T-helper 17 cell (primary cell): ENCODE results near the gene OR6V1. TPM values are rescaled to one million over a fixed set of nuclear protein-coding genes. Genes with fewer than 3 reads are reported as not detected.
"Not testable (repeated sequence)": the region's sequence is repeated elsewhere in the genome, so short reads cannot be mapped to it uniquely, and the experiment has no call there.

Source experiments
- ATAC-seq: fragments of 150-1000 bp; cut with Tn5 transposase; 2 replicates; pipeline ENCODE4 v1.10.0; 2021; ENCODE audit warnings: mild to moderate bottlenecking, moderate library complexity
- DNase-seq, 3 donors: peaks; one replicate each; pipeline versions ENCODE4 v3.0.0 to v3.0.0-alpha.2; 2020 to 2021
- H3K9me3 ChIP-seq: one replicate; pipeline ENCODE4 v1.7.0; 2013; ENCODE audit warnings: low read length, mild to moderate bottlenecking; ENCODE audit not compliant: control insufficient read depth, poor library complexity, severe bottlenecking
- H3K27ac Mint-ChIP-seq: one replicate; pipeline ENCODE4 v1.8.0; 2022; ENCODE audit warnings: mild to moderate bottlenecking, moderate library complexity, mixed read lengths
- H3K27me3 Mint-ChIP-seq: one replicate; pipeline ENCODE4 v1.8.0; 2022; ENCODE audit warnings: mixed read lengths
- H3K36me3 Mint-ChIP-seq: one replicate; pipeline ENCODE4 v1.8.0; 2022; ENCODE audit warnings: low read depth, mixed read lengths
- H3K4me1 Mint-ChIP-seq: one replicate; pipeline ENCODE4 v1.8.0; 2022; ENCODE audit warnings: mild to moderate bottlenecking, mixed read lengths
- H3K4me3 Mint-ChIP-seq: one replicate; pipeline ENCODE4 v1.8.0; 2022; ENCODE audit warnings: mild to moderate bottlenecking, moderate library complexity, mixed read lengths
- total RNA-seq, 4 donors: library from RNA in 2 of 4; stranded (reverse) in 2 of 4; gene quantifications; one replicate each; pipeline ENCODE4 v1.2.3 and lab custom pipeline; 2022 to 2026

The OR6V1 gene
- total RNA-seq, 2 donors from 2014 or later, result not detected

DNA sequence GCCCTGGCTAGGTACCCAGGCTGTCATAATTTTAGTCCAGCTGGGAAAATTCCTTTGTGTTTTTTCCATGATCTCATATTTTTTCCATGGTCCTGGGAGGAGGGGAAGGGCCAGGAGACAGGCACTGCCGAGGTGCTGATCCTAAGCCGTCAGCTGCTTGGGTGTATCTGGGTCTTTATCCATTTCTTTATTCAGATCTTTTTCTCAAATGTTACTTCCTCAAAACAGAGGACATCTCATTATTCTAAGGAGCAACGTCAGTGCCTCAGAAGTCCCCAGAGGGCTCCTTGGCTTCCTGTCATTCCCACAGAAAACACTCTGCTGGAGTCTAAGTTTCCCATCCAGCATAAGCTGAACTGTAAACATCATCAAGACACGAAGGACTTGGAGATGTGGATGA, 2.8 kb upstream of the OR6V1 start:
- peaks cover 2% of the 10 kb centered on the region for H3K4me1 Mint-ChIP-seq
- no peaks in the 10 kb centered on the region for H3K9me3 ChIP-seq
- H3K4me3 Mint-ChIP-seq, result no peak overlapping the region
- DNase-seq (no peak), ATAC-seq (no peak)
- H3K27ac Mint-ChIP-seq, result no peak overlapping the region
- H3K27me3 Mint-ChIP-seq, result peaks cover 51% of the 10 kb centered on the region
- peaks cover 5% of the 10 kb centered on the region for H3K36me3 Mint-ChIP-seq

DNA sequence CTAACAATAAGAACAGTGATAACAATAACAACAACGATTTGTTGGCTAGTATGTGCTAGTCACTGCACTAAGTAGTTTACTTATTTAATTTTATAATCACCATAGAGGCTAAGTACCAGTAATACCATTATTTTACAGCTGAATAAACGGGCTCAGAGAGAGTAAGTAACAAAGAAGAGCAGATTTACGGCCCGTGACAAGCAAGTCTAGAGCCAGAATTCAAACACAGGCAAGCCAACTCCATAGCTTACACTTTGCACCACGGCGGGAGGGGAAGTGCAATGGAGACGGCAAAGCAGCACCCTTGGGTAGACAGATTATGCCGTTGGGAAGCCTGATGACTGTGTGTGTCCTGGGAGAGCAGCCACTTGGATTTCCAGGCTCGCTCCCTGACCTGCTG, 1.2 kb upstream of the OR6V1 start:
- no peak for DNase-seq
- H3K4me3 Mint-ChIP-seq, result no peak overlapping the region
- H3K27me3 Mint-ChIP-seq, result peaks cover 49% of the 10 kb centered on the region
- no peak overlapping the region for H3K27ac Mint-ChIP-seq
- H3K9me3 ChIP-seq, result no peaks in the 10 kb centered on the region
- no peak for ATAC-seq
- peaks cover 2% of the 10 kb centered on the region for H3K4me1 Mint-ChIP-seq
- peaks cover 5% of the 10 kb centered on the region for H3K36me3 Mint-ChIP-seq

DNA sequence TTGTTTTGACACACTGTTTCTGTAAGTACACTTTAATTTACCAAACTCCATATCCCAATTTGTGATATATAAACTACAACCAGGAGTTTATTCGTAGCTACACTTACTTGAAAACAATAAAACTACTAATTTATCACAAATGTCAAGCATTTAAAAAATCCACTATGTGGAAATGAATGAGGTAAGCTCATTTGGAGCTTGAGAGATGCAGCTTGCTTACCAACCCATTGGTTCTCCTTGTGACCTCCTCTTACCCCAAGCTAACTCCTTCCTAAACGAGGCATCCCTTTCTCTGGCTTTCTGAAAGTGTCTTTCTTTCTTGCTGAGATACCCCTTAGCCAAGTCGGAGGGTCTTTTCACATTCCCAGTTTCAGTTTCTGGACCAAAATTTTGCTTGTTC, 2.5 kb downstream of the OR6V1 start:
- ATAC-seq (no peak), DNase-seq (no peak)
- H3K4me1 Mint-ChIP-seq, result no peaks in the 10 kb centered on the region
- H3K4me3 Mint-ChIP-seq, result no peak overlapping the region
- no peak overlapping the region for H3K27ac Mint-ChIP-seq
- H3K36me3 Mint-ChIP-seq, result peaks cover 5% of the 10 kb centered on the region
- no peaks in the 10 kb centered on the region for H3K9me3 ChIP-seq
- H3K27me3 Mint-ChIP-seq, result peaks cover 61% of the 10 kb centered on the region

DNA sequence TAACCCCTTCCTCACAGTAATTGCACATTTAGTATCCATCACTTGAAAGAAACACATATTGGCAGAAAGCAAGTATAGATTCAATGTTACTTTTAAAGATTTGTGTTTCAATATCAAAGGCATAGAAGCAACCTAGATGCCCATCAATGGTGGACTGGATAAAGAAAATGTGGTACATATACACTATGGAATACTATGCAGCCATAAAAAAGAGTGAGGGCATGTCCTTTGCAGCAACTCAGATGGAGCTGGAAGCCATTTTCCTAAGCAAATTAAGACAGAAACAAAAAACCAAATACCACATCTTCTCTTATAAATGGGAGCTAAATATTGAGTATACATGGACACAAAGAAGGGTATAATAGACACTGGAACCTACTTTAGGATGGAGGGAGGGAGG, 3.6 kb downstream of the OR6V1 start:
- H3K9me3 ChIP-seq, result no peaks in the 10 kb centered on the region
- Mint-ChIP-seq H3K27me3 (peaks cover 58% of the 10 kb centered on the region), H3K27ac (no peak overlapping the region), H3K36me3 (peaks cover 5% of the 10 kb centered on the region), H3K4me1 (no peaks in the 10 kb centered on the region), H3K4me3 (no peak overlapping the region)
- DNase-seq (no peak), ATAC-seq (no peak)

DNA sequence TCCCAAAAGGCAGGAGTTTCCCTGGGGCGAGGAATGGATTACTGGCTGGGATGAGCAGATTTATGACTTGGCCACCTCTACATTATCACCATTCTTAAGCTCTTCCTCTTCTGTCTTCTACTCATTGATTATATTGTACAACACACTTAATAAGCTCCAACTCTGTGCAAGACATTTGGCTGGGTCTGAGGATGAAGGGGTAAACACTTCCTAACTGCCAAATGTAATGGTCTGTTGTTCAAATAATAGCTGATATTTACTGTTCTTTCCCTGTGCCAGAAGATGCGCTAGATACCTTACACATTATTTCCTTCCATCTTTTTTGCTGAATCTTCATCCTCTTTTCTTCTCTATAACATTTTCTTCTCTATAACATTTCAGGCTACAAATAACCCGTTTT, 11.6 kb downstream of the OR6V1 start:
- Mint-ChIP-seq H3K27me3 (peaks cover 22% of the 10 kb centered on the region), H3K4me3 (no peak overlapping the region), H3K4me1 (no peaks in the 10 kb centered on the region), H3K36me3 (peaks cover 3% of the 10 kb centered on the region), H3K27ac (no peak overlapping the region)
- no peaks in the 10 kb centered on the region for H3K9me3 ChIP-seq
- no peak for DNase-seq
- ATAC-seq, result no peak

DNA sequence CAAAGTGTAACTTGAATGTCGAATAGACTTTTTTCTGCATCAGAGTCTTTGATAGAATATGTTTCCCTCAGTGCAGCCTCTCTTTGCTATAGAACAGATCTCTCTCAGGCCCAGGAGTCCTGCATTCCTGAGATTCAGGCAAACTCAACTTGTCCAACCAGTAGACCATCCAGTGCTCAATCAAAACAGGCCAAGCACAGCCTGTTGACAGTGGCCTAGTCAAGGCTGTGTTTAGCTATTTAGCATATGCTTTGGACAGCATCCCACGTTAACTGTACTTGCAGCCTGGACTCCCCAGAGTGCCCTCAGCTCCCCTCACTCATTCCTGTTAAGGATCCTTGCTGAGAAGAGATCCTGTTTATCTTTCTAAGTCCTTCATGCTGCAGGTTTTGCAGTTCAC, 16.3 kb downstream of the OR6V1 start:
- no peaks in the 10 kb centered on the region for H3K4me1 Mint-ChIP-seq
- H3K9me3 ChIP-seq, result no peaks in the 10 kb centered on the region
- no peak for ATAC-seq
- no peaks in the 10 kb centered on the region for H3K36me3 Mint-ChIP-seq
- no peak overlapping the region for H3K4me3 Mint-ChIP-seq
- H3K27ac Mint-ChIP-seq, result no peak overlapping the region
- peaks cover 24% of the 10 kb centered on the region for H3K27me3 Mint-ChIP-seq
- DNase-seq, result no peak

DNA sequence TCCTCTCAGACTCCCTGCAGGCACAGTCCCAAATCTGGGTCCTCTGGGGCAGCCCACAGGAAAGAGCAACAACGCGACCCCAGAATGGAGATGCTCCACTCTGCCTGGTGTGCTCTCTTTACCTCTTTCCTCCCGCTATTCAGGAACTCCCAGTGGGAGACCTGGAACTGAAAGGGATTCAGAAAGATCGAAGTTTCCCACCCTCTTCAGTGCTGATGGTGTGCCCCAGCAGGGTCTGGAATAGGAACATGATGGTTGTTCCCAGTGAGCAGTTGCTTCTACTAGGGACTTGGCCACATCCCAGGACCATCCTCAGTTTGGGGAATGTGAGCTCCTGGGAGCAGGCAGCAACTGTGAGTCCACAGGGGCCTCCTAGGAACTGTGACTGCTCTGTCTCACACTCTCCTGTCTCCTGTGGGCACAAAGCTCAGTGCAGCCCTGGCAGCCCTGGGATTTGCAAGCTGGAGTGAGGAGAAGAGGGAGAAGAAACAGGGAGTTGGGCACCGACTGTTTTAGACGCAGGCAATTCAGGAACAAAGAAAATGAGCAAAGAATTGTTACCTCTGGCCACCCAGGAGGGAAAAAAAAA, 17.9 kb downstream of the OR6V1 start:
- H3K27ac Mint-ChIP-seq, result no peak overlapping the region
- DNase-seq, result no peak
- no peaks in the 10 kb centered on the region for H3K36me3 Mint-ChIP-seq
- no peaks in the 10 kb centered on the region for H3K9me3 ChIP-seq
- no peaks in the 10 kb centered on the region for H3K4me1 Mint-ChIP-seq
- ATAC-seq, result no peak
- peaks cover 33% of the 10 kb centered on the region for H3K27me3 Mint-ChIP-seq
- no peak overlapping the region for H3K4me3 Mint-ChIP-seq

DNA sequence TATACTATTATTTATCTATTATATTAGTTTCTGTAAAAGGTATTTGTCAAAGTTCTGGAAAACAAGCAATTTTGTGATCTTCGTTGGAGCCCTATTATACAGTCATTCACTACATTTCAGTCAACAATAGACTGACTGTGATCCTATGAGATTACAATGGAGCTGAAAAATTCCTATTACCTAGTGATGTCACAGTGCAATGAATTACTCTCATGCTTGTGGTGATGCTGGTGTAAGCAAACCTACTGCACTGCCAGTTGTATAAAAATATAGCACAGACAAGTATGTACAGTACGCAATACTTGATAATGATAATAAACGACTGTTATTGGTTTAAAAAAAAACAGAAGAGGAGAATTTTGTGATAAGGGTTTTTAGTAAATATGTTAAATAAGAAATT, 21.4 kb downstream of the OR6V1 start:
- Mint-ChIP-seq H3K4me3 (no peak overlapping the region), H3K27me3 (peaks cover 50% of the 10 kb centered on the region), H3K27ac (no peak overlapping the region), H3K4me1 (no peaks in the 10 kb centered on the region), H3K36me3 (no peaks in the 10 kb centered on the region)
- DNase-seq, result no peak
- H3K9me3 ChIP-seq, result no peaks in the 10 kb centered on the region
- no peak for ATAC-seq

DNA sequence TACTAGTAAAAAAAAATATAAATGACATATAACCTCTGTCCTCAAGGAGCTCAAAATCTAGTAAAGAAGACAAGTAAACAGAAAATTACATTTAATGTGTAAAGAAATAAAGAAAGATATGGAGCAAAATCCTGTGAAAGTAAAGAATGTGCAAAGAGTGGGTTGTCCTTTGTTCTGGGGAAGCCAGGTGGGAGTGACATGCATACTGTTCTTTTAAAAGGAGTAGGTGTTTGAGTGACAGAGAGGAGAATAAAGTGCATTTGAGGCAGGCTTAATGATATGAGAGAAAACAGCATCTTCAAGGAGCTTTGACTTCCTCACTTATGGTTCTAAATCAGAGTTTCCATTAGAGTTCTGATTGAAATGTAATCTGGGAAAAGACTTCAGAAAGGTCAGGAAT, 22.0 kb downstream of the OR6V1 start:
- ATAC-seq, result no peak
- Mint-ChIP-seq H3K4me3 (no peak overlapping the region), H3K27ac (no peak overlapping the region)

DNA sequence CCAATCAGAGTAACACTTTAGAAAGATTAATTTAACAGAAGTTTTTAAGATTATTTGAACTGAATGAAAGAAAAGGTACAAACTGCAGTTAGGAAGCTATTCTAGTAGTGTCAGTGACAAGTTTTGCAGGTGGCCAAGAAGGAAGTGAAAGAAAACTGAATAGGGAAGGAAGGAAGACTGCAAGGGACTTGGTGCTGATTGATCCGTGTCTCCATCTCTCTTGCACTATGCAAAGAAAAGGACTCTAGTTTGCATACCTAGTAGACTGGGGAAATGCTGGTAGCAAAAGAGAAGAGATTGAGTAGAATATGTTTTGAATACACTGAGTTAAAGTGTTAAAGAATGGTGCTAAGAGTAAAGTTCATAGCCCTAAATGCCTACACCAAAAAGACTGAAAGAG, 33.0 kb downstream of the OR6V1 start:
- DNase-seq, result no peak
- H3K36me3 Mint-ChIP-seq, result no peaks in the 10 kb centered on the region
- no peak overlapping the region for H3K27ac Mint-ChIP-seq
- no peak overlapping the region for H3K4me3 Mint-ChIP-seq
- peak; percentile 74 for ATAC-seq
- H3K27me3 Mint-ChIP-seq, result peaks cover 7% of the 10 kb centered on the region
- no peaks in the 10 kb centered on the region for H3K4me1 Mint-ChIP-seq
- no peaks in the 10 kb centered on the region for H3K9me3 ChIP-seq

More for the DNA sequence above, 22.0 kb downstream of the OR6V1 start:
- Mint-ChIP-seq H3K4me1 (no peaks in the 10 kb centered on the region), H3K36me3 (no peaks in the 10 kb centered on the region), H3K27me3 (peaks cover 52% of the 10 kb centered on the region)
- no peak for DNase-seq
- no peaks in the 10 kb centered on the region for H3K9me3 ChIP-seq

DNA sequence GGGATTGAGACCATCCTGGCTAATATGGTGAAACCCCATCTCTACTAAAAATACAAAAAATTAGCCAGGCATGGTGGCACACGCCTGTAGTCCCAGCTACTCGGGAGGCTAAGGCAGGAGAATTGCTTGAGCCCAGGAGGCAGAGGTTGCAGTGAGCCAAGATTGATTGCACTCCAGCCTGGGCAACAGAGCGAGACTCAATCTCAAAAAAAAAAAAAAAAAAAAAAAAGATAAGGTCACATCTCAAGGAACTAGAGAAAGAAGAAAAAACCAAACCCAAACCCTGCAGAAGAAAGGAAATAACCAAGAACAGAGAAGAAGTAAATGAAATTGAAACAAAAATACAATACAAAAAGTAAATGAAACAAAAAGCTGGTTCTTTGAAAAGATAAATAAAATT, 33.5 kb downstream of the OR6V1 start:
- ATAC-seq, H3K36me3 Mint-ChIP-seq, H3K27me3 Mint-ChIP-seq, H3K4me3 Mint-ChIP-seq, H3K27ac Mint-ChIP-seq, DNase-seq, H3K4me1 Mint-ChIP-seq, H3K9me3 ChIP-seq: not testable (repeated sequence)

DNA sequence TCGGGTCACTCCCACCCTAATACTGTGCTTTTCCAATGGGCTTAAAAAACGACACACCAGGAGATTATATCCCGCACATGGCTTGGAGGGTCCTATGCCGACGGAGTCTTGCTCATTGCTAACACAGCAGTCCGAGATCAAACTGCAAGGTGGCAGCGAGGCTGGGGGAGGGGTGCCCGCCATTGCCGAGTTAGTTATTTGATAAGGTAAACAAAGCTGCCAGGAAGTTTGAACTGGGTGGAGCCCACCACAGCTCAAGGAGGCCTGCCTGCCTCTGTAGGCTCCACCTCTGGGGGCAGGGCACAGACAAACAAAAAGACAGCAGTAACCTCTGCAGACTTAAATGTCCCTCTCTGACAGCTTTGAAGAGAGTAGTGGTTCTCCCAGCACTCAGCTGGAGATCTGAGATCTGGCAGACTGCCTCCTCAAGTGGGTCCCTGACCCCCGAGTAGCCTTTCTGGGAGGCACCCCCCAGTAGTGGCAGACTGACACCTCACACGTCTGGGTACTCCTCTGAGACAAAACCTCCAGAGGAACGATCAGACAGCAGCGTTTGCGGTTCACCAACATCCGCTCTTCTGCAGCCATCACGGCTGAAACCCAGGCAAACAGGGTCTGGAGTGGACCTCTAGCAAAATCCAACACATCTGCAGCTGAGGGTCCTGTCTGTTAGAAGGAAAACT, 36.5 kb downstream of the OR6V1 start:
- not testable (repeated sequence) for H3K27me3 Mint-ChIP-seq, H3K4me3 Mint-ChIP-seq, H3K36me3 Mint-ChIP-seq, H3K4me1 Mint-ChIP-seq, H3K9me3 ChIP-seq, H3K27ac Mint-ChIP-seq, ATAC-seq, DNase-seq

DNA sequence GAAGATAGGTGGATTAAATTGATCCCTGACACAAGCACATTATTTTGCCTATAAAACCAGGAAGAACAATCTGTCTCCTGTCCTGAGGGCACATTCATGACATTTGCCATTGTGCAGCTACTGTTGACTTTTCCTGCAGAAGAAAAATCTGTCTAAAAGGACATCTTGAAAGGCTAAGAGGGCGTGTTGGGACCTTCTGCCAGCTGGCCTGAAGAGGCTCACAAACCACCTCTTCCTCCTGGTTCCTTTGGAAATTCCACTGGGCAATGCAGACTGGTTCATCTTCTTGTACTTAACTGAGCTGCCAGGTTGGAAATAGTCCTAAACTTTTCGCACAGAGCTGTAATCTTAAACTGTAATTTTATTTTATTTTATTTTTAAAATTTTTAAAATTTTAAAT, 44.0 kb downstream of the OR6V1 start:
- ATAC-seq (no peak), DNase-seq (no peak)
- Mint-ChIP-seq H3K27me3 (no peaks in the 10 kb centered on the region), H3K36me3 (no peaks in the 10 kb centered on the region), H3K27ac (no peak overlapping the region), H3K4me1 (no peaks in the 10 kb centered on the region), H3K4me3 (no peak overlapping the region)
- H3K9me3 ChIP-seq, result peaks cover 5% of the 10 kb centered on the region

DNA sequence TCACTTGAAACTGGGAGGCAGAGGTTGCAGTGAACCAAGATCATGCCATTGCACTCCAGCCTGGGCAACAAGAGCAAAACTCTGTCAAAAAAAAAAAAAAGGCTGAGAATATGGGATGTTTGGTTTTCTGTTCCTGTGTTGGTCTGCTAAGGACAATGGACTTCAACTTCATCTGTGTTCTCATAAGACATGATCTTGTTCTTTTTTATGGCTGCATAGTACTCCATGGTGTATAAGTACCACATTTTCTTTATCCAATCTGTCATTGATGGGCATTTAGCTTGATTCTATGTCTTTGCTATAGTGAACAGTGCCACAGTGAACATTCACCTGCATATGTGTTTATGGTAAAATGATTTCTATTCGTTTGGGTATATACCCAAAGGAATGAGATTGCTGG, 47.4 kb downstream of the OR6V1 start:
- not testable (repeated sequence) for ATAC-seq, H3K9me3 ChIP-seq, DNase-seq, H3K4me1 Mint-ChIP-seq, H3K27ac Mint-ChIP-seq, H3K27me3 Mint-ChIP-seq, H3K4me3 Mint-ChIP-seq, H3K36me3 Mint-ChIP-seq
